ENCODE data around the gene ARR3. TPM values are rescaled to one million over a fixed set of nuclear protein-coding genes. Genes with fewer than 3 reads are reported as not detected.
"Not testable (repeated sequence)": the region's sequence is repeated elsewhere in the genome, so short reads cannot be mapped to it uniquely, and the experiment has no call there.

ARR3 gene
- total RNA-seq, 1 experiment from 2014 or later, result not detected

DNA sequence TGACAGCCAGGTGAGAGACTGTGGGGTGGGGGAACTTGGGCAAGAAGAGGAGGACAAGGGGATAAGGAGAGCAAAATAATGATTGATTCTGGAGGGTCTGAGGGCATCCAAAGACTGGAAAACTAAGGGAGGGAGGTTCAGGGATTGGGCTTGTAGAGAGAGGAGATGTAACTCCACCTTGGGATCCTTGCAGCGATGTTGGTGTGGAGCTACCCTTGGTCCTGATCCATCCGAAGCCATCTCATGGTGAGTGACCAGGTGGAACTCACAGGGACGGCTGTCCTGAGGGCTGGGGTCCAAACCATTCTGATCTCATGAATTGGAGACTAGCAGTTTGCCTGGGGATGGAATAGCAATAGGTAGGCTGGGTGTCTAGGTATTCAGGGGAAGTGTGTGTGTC is 12.4 kb downstream of the ARR3 start:
- no peak for DNase-seq (ENCODE audit: low read depth)

GRCh38 chrX:70281951-70282350 is 13.8 kb downstream of the ARR3 start, which contains the start of gene RAB41:
Gene RAB41, plus strand, starts transcription at chrX:70282172. Its CDS starts 46 bp downstream, at chrX:70282218.
- no peak for DNase-seq (ENCODE audit: low read depth)

GRCh38 chrX:70289168-70289792 is 21.1 kb downstream of the ARR3 start:
- DNase-seq (ENCODE audit: low read depth), result peak; percentile 11

DNA sequence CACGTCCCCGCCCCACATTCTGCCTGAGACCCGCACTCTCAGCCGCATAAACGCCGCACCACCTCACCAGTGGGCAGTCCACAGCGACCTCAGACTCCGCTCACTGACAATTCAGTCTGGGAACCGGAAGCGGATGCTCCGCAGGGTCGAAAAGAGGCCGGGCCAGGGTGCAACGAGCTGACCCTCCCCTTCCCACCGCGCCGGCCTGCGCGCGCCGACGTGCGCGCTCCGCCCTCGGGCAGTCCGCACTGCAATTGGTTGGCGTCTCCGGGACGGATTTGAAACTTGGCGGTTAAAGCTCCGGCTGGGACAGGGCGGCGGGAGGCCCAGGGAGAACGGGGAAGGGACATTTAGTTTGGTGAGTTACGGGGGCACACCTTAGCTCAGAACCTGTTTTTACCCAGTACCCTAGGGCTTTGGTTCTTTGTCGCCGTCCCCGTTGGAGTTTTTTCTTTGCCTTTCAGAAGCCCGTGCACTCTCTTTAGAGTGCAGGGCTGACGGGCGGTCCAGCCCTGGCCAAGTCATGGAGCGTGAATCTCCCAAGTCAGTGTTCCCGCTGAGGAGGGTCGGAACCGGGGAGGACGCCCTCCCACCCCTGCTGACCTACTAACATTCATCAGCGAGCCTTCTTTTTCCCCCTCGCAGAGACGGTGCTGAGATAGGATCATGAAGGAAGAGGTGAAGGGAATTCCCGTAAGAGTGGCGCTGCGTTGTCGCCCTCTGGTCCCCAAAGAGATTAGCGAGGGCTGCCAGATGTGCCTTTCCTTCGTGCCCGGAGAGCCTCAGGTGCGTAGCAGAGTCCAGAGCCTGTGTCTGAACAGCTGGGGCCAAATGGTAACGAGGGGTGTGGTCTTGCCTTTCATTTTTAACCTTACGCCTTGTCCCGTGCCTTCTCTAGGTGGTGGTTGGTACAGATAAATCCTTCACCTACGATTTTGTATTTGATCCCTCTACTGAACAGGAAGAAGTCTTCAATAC is 21.9 kb downstream of the ARR3 start, which contains the start of the genes KIF4A and PDZD11:
Gene KIF4A, plus strand, starts transcription at position 312 of the 978 bp plus-strand sequence. Its CDS starts 355 bp downstream, at position 667.
Gene PDZD11, minus strand, starts transcription at position 135 of the 978 bp plus-strand sequence. CDS start 586 bp downstream, outside the sequence.
- peak; percentile 92 for DNase-seq (ENCODE audit: low read depth)

DNA sequence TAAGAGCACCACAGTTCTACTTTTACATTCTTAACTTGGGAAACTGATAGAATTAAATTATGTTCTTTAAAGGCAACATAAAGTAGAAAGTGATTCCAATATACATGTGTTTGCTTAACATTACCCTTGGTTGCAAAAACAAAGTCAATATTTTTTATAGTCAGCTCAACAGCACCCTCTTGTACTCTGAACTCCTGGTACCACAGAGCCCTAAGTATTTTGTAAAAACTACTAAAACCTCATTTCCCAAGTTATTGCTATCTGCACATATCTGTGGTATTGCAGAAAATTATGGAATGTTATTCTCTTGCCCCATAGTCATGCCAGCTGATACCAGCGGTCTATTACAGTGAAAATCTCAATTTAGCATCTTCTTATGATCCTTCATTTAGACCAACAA is 24.7 kb downstream of the ARR3 start:
- DNase-seq (ENCODE audit: low read depth), result no peak

DNA sequence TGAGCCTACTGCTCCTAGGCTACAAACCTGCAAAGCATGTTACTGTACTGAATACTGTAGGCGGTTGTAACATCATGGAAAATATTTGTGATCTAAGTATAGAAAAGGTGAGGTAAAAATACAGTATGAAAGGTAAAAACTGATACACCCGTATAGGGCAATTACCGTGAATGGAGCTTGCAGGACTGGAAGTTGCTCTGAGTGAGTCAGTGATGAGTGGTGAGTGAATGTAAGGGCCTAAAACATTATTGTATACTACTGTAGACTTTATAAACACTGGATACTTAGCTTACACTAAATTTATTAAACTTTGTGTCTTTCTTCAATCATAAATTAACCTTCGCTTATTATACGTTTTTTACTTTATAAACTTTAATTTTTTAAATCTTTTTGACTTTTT is 25.5 kb downstream of the ARR3 start:
- peak; percentile 23 for DNase-seq (ENCODE audit: low read depth)

- peak; percentile 71 for DNase-seq (ENCODE audit: low read depth)
Observed at GRCh38 chrX:70301716-70302115, 33.6 kb downstream of the ARR3 start.

DNA sequence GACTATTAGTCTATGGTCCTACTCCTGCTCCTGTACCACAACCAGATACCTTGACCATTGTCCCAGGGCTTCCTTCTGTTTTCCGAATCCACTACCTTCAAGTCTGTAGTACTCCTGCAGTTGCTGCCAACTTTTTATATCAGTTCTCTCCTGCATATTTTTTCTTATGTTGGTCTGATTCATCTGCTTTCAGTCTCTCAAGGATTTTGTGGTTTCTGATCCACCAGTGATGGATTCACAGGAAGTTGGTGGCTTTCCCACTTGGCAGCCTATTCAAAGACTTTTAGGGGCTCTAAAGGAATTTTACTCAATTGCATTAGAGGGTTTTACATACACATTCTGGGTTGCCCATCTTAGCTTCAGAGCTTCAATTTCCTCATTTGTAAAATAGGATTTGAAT is 45.4 kb downstream of the ARR3 start:
- DNase-seq (ENCODE audit: low read depth), result peak; percentile 76

DNA sequence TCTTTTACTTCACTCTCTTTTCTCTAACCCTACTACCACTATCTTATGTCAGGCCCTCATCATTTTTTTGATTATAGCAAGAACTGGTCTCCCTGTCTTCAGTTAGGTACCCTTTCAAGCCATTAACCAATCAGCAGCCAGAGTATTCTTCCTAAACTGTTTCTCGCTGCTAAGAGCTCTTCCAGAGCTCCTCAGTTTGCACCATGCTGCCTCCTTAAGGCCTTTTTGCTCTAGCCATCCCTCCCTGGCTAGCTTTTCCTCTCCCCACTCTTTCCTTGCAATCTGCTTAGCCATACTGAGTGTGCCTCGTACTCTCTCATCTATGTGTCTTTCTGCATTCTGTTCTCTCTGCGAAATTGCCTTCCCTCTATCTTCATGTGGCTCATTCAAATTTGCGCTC is 54.6 kb downstream of the ARR3 start:
- no peak for DNase-seq (ENCODE audit: low read depth)

GRCh38 chrX:70323628-70324027 is 55.5 kb downstream of the ARR3 start:
- not testable (repeated sequence) for DNase-seq (ENCODE audit: low read depth)

GRCh38 chrX:70324326-70324725 is 56.2 kb downstream of the ARR3 start:
- no peak for DNase-seq (ENCODE audit: low read depth)

GRCh38 chrX:70331161-70331560 is 63.0 kb downstream of the ARR3 start:
- no peak for DNase-seq (ENCODE audit: low read depth)

Other genes starting within 250 kb of the ARR3 start
- not detected in 2 replicates for gene AWAT2, start 218.4 kb upstream of the ARR3 start, total RNA-seq (2014; rRNA removed; shearing (Covaris generic))
- not detected in 2 replicates for gene OTUD6A, start 205.9 kb upstream of the ARR3 start, total RNA-seq (2014; rRNA removed; shearing (Covaris generic))
- 98.8 and 107 TPM in 2 replicates for gene IGBP1, start 134.9 kb upstream of the ARR3 start, total RNA-seq (2014; rRNA removed; shearing (Covaris generic))
- not detected in 2 replicates for gene DGAT2L6, start 90.9 kb upstream of the ARR3 start, total RNA-seq (2014; rRNA removed; shearing (Covaris generic))
- gene AWAT1, start 33.7 kb upstream of the ARR3 start, total RNA-seq (2014; rRNA removed; shearing (Covaris generic)), result not detected in 2 replicates
- gene P2RY4, start 8.1 kb upstream of the ARR3 start, total RNA-seq (2014; rRNA removed; shearing (Covaris generic)), result 0.15 TPM in 1 of 2 replicates, not detected in the other
- not detected in 2 replicates for gene RAB41, start 13.8 kb downstream of the ARR3 start, total RNA-seq (2014; rRNA removed; shearing (Covaris generic))
- 220 and 248 TPM in 2 replicates for gene PDZD11, start 21.6 kb downstream of the ARR3 start, total RNA-seq (2014; rRNA removed; shearing (Covaris generic))
- 42.8 and 89.1 TPM in 2 replicates for gene KIF4A, start 21.8 kb downstream of the ARR3 start, total RNA-seq (2014; rRNA removed; shearing (Covaris generic))
- 0.10 TPM in 1 of 2 replicates, not detected in the other for gene GDPD2, start 155.0 kb downstream of the ARR3 start, total RNA-seq (2014; rRNA removed; shearing (Covaris generic))
- gene DLG3, start 176.5 kb downstream of the ARR3 start, total RNA-seq (2014; rRNA removed; shearing (Covaris generic)), result 7.8 and 13.1 TPM in 2 replicates

Data from M059J (cell line).